ENCODE data around the gene PROKR2.

Gene PROKR2

DNA sequence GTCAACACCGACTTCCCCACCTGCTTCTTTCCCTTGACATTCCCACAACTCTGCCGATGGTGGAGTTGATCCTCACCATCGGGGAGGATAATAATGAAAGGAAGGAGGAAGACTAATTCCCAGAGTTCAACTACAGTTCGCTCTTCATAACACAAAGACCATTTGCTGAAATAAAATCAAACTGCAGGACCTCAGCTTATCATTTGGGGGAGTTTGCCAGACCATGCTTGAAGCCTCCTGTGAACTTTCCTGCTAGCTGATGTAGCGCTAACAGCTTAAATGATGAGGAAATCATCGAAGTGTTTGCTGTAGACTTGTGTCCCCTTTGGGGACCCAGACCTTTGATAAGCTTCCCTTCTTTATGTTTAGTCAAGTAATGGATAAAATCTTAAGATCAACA lies 26.2 kb downstream of the PROKR2 start:
- H3K4me3 ChIP-seq (ENCODE audit: low read length), result no peak overlapping the region
- H2AFZ ChIP-seq (ENCODE audit: low read depth, low read length), result no peak overlapping the region
- peaks cover 30% of the 10 kb centered on the region for H3K27me3 ChIP-seq (ENCODE audit: low read depth, low read length)
- H3K79me2 ChIP-seq (ENCODE audit: low read length), result no peaks in the 10 kb centered on the region
- no peak overlapping the region for H3K9ac ChIP-seq (ENCODE audit: low read length)
- H4K20me1 ChIP-seq (ENCODE audit: insufficient read depth, low read length), result no peaks in the 10 kb centered on the region
- TF ChIP-seq, protein P1, sequence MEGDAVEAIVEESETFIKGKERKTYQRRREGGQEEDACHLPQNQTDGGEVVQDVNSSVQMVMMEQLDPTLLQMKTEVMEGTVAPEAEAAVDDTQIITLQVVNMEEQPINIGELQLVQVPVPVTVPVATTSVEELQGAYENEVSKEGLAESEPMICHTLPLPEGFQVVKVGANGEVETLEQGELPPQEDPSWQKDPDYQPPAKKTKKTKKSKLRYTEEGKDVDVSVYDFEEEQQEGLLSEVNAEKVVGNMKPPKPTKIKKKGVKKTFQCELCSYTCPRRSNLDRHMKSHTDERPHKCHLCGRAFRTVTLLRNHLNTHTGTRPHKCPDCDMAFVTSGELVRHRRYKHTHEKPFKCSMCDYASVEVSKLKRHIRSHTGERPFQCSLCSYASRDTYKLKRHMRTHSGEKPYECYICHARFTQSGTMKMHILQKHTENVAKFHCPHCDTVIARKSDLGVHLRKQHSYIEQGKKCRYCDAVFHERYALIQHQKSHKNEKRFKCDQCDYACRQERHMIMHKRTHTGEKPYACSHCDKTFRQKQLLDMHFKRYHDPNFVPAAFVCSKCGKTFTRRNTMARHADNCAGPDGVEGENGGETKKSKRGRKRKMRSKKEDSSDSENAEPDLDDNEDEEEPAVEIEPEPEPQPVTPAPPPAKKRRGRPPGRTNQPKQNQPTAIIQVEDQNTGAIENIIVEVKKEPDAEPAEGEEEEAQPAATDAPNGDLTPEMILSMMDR (IDR thresholded peaks at IDR 0.05; ENCODE audit: low read depth, low read length), result no peak
- no peak for TF ChIP-seq EZH2phosphoT487 (IDR thresholded peaks at IDR 0.05; ENCODE audit: low read depth)
- H3K9me3 ChIP-seq (ENCODE audit: insufficient read depth, low read length), result no peaks in the 10 kb centered on the region
- no peaks in the 10 kb centered on the region for H3K36me3 ChIP-seq (replicated peaks; ENCODE audit: low read depth, low read length)
- H3K4me2 ChIP-seq (ENCODE audit: low read length), result no peak overlapping the region
- no peak overlapping the region for H3K27ac ChIP-seq (ENCODE audit: low read length)
- H3K4me1 ChIP-seq (ENCODE audit: low read length), result no peaks in the 10 kb centered on the region

DNA sequence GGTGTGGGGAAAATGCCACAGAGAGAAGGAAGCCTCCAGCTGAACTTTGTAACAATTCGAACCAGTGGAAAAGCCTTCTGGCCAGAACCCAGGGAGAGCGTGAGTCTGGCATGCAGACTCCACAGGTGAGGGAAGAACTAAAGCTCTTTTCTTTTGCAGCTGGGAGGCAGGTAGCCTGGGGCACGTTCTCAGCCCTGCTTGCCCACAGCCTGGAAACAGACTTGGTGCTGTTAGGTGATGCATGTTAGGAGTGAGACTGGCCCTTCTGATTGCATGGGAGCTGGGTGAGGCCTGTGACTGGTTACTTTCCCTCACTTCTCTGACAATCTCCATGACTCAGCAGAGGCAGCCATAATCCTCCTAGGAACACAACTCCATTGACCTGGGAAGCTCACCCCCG lies 34.2 kb downstream of the PROKR2 start:
- Histone ChIP-seq H3K27ac (ENCODE audit: low read length) (no peak overlapping the region), H3K4me3 (ENCODE audit: low read length) (no peak overlapping the region), H3K4me1 (ENCODE audit: low read length) (no peaks in the 10 kb centered on the region), H4K20me1 (ENCODE audit: insufficient read depth, low read length) (no peaks in the 10 kb centered on the region), H3K4me2 (ENCODE audit: low read length) (no peak overlapping the region), H3K79me2 (ENCODE audit: low read length) (no peaks in the 10 kb centered on the region), H2AFZ (ENCODE audit: low read depth, low read length) (no peak overlapping the region), H3K9ac (ENCODE audit: low read length) (no peak overlapping the region), H3K9me3 (ENCODE audit: insufficient read depth, low read length) (no peaks in the 10 kb centered on the region), H3K27me3 (ENCODE audit: low read depth, low read length) (peaks cover 18% of the 10 kb centered on the region; the same call in 1 of the 2 replicates), H3K36me3 (replicated peaks; ENCODE audit: low read depth, low read length) (no peaks in the 10 kb centered on the region)
- TF ChIP-seq, protein P1 (IDR thresholded peaks at IDR 0.05; ENCODE audit: low read depth, low read length), result no peak
- TF ChIP-seq EZH2phosphoT487 (IDR thresholded peaks at IDR 0.05; ENCODE audit: low read depth), result no peak

DNA sequence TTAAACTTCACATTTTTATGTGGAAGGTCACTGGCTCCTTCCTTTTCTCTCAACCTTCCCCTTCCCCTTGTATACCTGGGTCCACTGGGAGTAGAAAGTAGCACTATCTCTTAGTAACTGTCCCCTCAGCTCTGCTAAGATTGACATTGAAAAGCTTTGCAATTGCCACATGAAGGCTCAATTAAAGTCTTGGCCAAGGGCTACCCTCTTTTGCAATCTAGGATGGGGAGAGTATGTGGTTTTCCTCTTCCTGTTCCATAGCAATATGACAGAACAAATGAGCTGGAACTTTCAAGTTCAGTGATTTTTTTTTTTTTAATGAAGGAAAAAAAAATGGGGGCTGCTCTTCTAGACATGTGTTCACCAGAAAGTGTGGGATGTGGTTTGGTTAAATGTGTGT lies 37.1 kb downstream of the PROKR2 start:
- Histone ChIP-seq H3K9me3 (ENCODE audit: insufficient read depth, low read length) (no peaks in the 10 kb centered on the region), H2AFZ (ENCODE audit: low read depth, low read length) (no peak overlapping the region), H3K27me3 (ENCODE audit: low read depth, low read length) (peaks cover 22% of the 10 kb centered on the region; the same call in 1 of the 2 replicates), H3K9ac (ENCODE audit: low read length) (no peak overlapping the region), H3K4me1 (ENCODE audit: low read length) (no peaks in the 10 kb centered on the region), H4K20me1 (ENCODE audit: insufficient read depth, low read length) (no peaks in the 10 kb centered on the region), H3K4me2 (ENCODE audit: low read length) (no peak overlapping the region), H3K36me3 (replicated peaks; ENCODE audit: low read depth, low read length) (no peaks in the 10 kb centered on the region), H3K27ac (ENCODE audit: low read length) (no peak overlapping the region), H3K4me3 (ENCODE audit: low read length) (no peak overlapping the region), H3K79me2 (ENCODE audit: low read length) (no peaks in the 10 kb centered on the region)
- TF ChIP-seq EZH2phosphoT487 (IDR thresholded peaks at IDR 0.05; ENCODE audit: low read depth), result no peak
- TF ChIP-seq, protein P1 (IDR thresholded peaks at IDR 0.05; ENCODE audit: low read depth, low read length), result no peak

DNA sequence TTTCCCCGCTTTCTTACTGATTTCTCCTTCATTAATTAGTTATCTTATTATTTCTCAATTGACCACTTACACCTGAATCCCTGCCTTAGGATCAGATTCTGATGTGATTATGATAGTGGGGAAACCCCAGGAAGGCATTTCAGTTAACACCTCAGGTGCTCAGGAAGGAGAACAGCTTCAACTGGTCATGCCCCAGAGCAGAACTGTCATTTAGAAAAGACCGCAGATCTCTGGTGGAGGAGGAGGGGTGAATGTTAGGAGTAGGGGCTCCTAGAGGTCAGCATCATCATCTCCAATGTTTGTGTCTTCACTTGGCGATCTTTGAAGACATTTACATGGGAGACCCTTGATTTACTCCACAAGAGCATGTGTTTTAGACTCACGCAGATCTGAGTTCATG lies 44.5 kb downstream of the PROKR2 start:
- peaks cover 51% of the 10 kb centered on the region for H3K27me3 ChIP-seq (ENCODE audit: low read depth, low read length)
- H3K4me2 ChIP-seq (ENCODE audit: low read length), result no peak overlapping the region
- no peak overlapping the region for H3K9ac ChIP-seq (ENCODE audit: low read length)
- H3K4me3 ChIP-seq (ENCODE audit: low read length), result no peak overlapping the region
- H4K20me1 ChIP-seq (ENCODE audit: insufficient read depth, low read length), result no peaks in the 10 kb centered on the region; the same call in 1 of the 2 replicates
- no peak for TF ChIP-seq EZH2phosphoT487 (IDR thresholded peaks at IDR 0.05; ENCODE audit: low read depth)
- TF ChIP-seq, protein P1 (IDR thresholded peaks at IDR 0.05; ENCODE audit: low read depth, low read length), result no peak
- H3K36me3 ChIP-seq (replicated peaks; ENCODE audit: low read depth, low read length), result no peaks in the 10 kb centered on the region
- H3K4me1 ChIP-seq (ENCODE audit: low read length), result peaks cover 3% of the 10 kb centered on the region; the same call in 1 of the 2 replicates
- no peak overlapping the region for H3K27ac ChIP-seq (ENCODE audit: low read length)
- no peaks in the 10 kb centered on the region for H3K79me2 ChIP-seq (ENCODE audit: low read length)
- H3K9me3 ChIP-seq (ENCODE audit: insufficient read depth, low read length), result no peaks in the 10 kb centered on the region
- H2AFZ ChIP-seq (ENCODE audit: low read depth, low read length), result no peak overlapping the region

Data from OCI-LY3 (cell line).